ENCODE results near the gene PLCH2. TPM values are rescaled to one million over a fixed set of nuclear protein-coding genes. Genes with fewer than 3 reads are reported as not detected.

Gene PLCH2
- total and polyA plus RNA-seq, 2 donors (not counting 3 experiments of a cell fraction or from before 2014, with no cell fraction given) = 0.19 to 0.31 TPM

GRCh38 chr1:2494323-2494693, 18.2 kb downstream of the PLCH2 start:
- Histone ChIP-seq H4K20me1 (replicated peaks; ENCODE audit: control insufficient read depth, extremely low read depth, insufficient read depth, low read length) (no peaks in the 10 kb centered on the region), H3K27ac (ENCODE audit: insufficient read depth, low read depth, low read length) (no peak overlapping the region), H3K9me1 (replicated peaks; ENCODE audit: control insufficient read depth, extremely low read depth, insufficient read depth, low read length) (no peaks in the 10 kb centered on the region), H3K4me3 (replicated peaks in 1 of 3; ENCODE audit: insufficient read depth in 1 of 3, low read depth in 1 of 3, low read length in 3 of 3) (no peak overlapping the region), H3K4me1 (ENCODE audit: control insufficient read depth, extremely low read depth, insufficient read depth, low read length) (no peaks in the 10 kb centered on the region), H3K4me2 (ENCODE audit: insufficient read depth, low read length) (no peak overlapping the region), H3K9ac (replicated peaks; ENCODE audit: extremely low read depth, insufficient read depth, low read length) (no peak overlapping the region), H3K79me2 (ENCODE audit: control insufficient read depth, insufficient read depth, low read length) (no peaks in the 10 kb centered on the region), H3K9me3 (replicated peaks; ENCODE audit: control insufficient read depth, insufficient read depth, low read length) (no peaks in the 10 kb centered on the region), H3K36me3 (ENCODE audit: control insufficient read depth in 2 of 2, extremely low read depth in 1 of 2, insufficient read depth in 2 of 2, low read length in 2 of 2) (no peaks in the 10 kb centered on the region), H2AFZ (ENCODE audit: low read depth, low read length) (no peak overlapping the region), H3K27me3 (ENCODE audit: control insufficient read depth in 2 of 2, insufficient read depth in 2 of 2, low read length in 2 of 2) (no peaks in the 10 kb centered on the region)
- TF ChIP-seq FOS (IDR thresholded peaks at IDR 0.05; ENCODE audit: borderline replicate concordance, insufficient read depth, low read length) (no peak), MAX (IDR thresholded peaks at IDR 0.05; ENCODE audit: insufficient read depth, insufficient read length) (no peak), GATA2 (IDR thresholded peaks at IDR 0.05; ENCODE audit: insufficient read depth, insufficient read length, low read depth, low read length) (no peak), EZH2 (IDR thresholded peaks at IDR 0.05; ENCODE audit: borderline replicate concordance, low read depth, low read length, severe bottlenecking) (no peak), POLR2AphosphoS5 (IDR thresholded peaks at IDR 0.05; ENCODE audit: insufficient read depth, low read depth, low read length) (no peak), CTCF (IDR thresholded peaks at IDR 0.05; ENCODE audit: extremely low read depth in 1 of 2, insufficient read depth in 1 of 2, low read depth in 1 of 2, low read length in 2 of 2) (no peak)
- dilution Hi-C loops (cut with MboI; ENCODE audit: extremely low pct_ligation_motif_present, low sequenced_read_pairs) (no loop called here), intact Hi-C loops (cut with micrococcal nuclease) (no loop called here)
- FAIRE-seq (no peak), DNase-seq (ENCODE audit: low read depth, low spot score) (no peak)
- no TSS peak for BruUV-seq (replicated peaks)
- ChIA-PET POLR2A (no interaction called here), CTCF (no interaction called here)

Data from endothelial cell of umbilical vein (primary cell).